Measurements from ENCODE around the gene CCDC89. TPM values are rescaled to one million over a fixed set of nuclear protein-coding genes. Genes with fewer than 3 reads are reported as not detected.

CCDC89 gene
- total and polyA plus RNA-seq, 9 of the 15 experiments (the other 6 are each of a cell fraction or from before 2014, with no cell fraction given): 0.07 to 0.09 TPM; not detected in 7

GRCh38 chr11:85651118-85651517 lies 34.9 kb downstream of the CCDC89 start:
- peaks cover 52% of the 10 kb centered on the region for H3K79me2 ChIP-seq (ENCODE audit: control insufficient read depth, insufficient read depth, low read length)
- 79% methylated on average over 1 of the region's 1 CpG for WGBS (ENCODE audit: insufficient coverage, low coverage, missing lambda C conversion rate)

GRCh38 chr11:85647604-85648299 lies 38.2 kb downstream of the CCDC89 start, which contains the start of gene TMEM126A:
TMEM126A (plus strand) TSS chr11:85647967; CDS start chr11:85650256, 2,289 bp downstream.
- peaks cover 33% of the 10 kb centered on the region for H3K79me2 ChIP-seq (ENCODE audit: control insufficient read depth, insufficient read depth, low read length)
- FAIRE-seq (peak; percentile 95), DNase-seq (ENCODE audit: extremely low read depth in 1 of 4, low spot score in 3 of 4) (peak; percentile 71 to 97 (median 82)), ATAC-seq (peak; percentile 94)
- no peaks in the 10 kb centered on the region for H4K20me1 ChIP-seq (replicated peaks; ENCODE audit: control insufficient read depth, insufficient read depth, low read length)
- H3K4me1 ChIP-seq (replicated peaks in 1 of 2; ENCODE audit: control insufficient read depth in 2 of 2, insufficient read depth in 2 of 2, low read length in 2 of 2): peaks cover 6 to 10% of the 10 kb centered on the region in 2 experiments; a peak in 3 of 5 replicates
- peaks cover 11% of the 10 kb centered on the region for H3K36me3 ChIP-seq (ENCODE audit: control insufficient read depth, insufficient read depth, low read length)
- H3K9me3 ChIP-seq (replicated peaks; ENCODE audit: control insufficient read depth, insufficient read depth, low read depth, low read length): no peaks in the 10 kb centered on the region
- H2AFZ ChIP-seq (ENCODE audit: low read depth, low read length): peak within 1 kb of the TSS; percentile 95
- H3K27me3 ChIP-seq (ENCODE audit: control insufficient read depth in 2 of 2, insufficient read depth in 2 of 2, low read length in 2 of 2): no peaks in the 10 kb centered on the region
- H3K9ac ChIP-seq (ENCODE audit: insufficient read depth in 1 of 2, low read depth in 2 of 2, low read length in 2 of 2): peak within 1 kb of the TSS; percentile 88 to 91
- peak within 1 kb of the TSS; percentile 88 for H3K27ac ChIP-seq (ENCODE audit: extremely low read depth, low read depth, low read length)
- POLR2A ChIA-PET: interaction anchor here (0.6 to 7.8 kb wide), 10 partner anchors 9 to 1261 kb away, joined by 3 to 145 read pairs (median 4); partner anchors contain the start of genes CCDC89, CREBZF, DLG2 and TMEM126B
- peak within 1 kb of the TSS; percentile 54 for H3K4me3 ChIP-seq
- H3K4me2 ChIP-seq (ENCODE audit: insufficient read depth, low read length): peak within 1 kb of the TSS; percentile 92
- 1% methylated on average over 33 of the region's 33 CpGs for WGBS (ENCODE audit: insufficient coverage, low coverage, missing lambda C conversion rate)
- in situ Hi-C loops (cut with MboI) (no loop called here), intact Hi-C loops (cut with micrococcal nuclease) (loop anchor here (2.0 kb wide), 1 partner anchor 15 kb away; no protein-coding TSS in a partner anchor)
- H3K9me1 ChIP-seq (ENCODE audit: control insufficient read depth, insufficient read depth, low read length): no peaks in the 10 kb centered on the region
- CTCF ChIA-PET (ENCODE audit: low intra/inter-chr PET ratio): no interaction called here
- no TSS peak for BruUV-seq (replicated peaks)
- TF ChIP-seq ZNF431 (CRISPR knock-in tag; IDR thresholded peaks at IDR 0.05): peak; percentile 64
- no peak for TF ChIP-seq SMAD3 (CRISPR knock-in tag; conservative IDR thresholded peaks at IDR 0.05)
- TF ChIP-seq MEF2D (tag; conservative IDR thresholded peaks at IDR 0.05; ENCODE audit: low read depth): no peak
- no peak for TF ChIP-seq ZNF445 (CRISPR knock-in tag; IDR thresholded peaks at IDR 0.05; ENCODE audit: low read depth)
- TF ChIP-seq KDM5B (IDR thresholded peaks at IDR 0.05; ENCODE audit: insufficient replicate concordance, low read depth, low read length): peak; percentile 94
- no peak for TF ChIP-seq KDM4B (IDR thresholded peaks at IDR 0.05; ENCODE audit: borderline replicate concordance in 2 of 2, low read depth in 1 of 2)
- TF ChIP-seq ZNF24 (IDR thresholded peaks at IDR 0.05): no peak
- no peak for TF ChIP-seq ATF3 (IDR thresholded peaks at IDR 0.05)
- TF ChIP-seq ATF3 (CRISPR knock-in tag; conservative IDR thresholded peaks at IDR 0.05): no peak
- no peak for TF ChIP-seq RFX1 (IDR thresholded peaks at IDR 0.05)
- peak; percentile 85 for TF ChIP-seq POLR2H (tag; IDR thresholded peaks at IDR 0.05; ENCODE audit: low read depth)

More at GRCh38 chr11:85651118-85651517, 34.9 kb downstream of the CCDC89 start:
- DNase-seq (ENCODE audit: extremely low read depth in 1 of 4, low spot score in 3 of 4) (no peak), ATAC-seq (no peak), FAIRE-seq (no peak)
- CTCF ChIA-PET (ENCODE audit: low intra/inter-chr PET ratio): no interaction called here
- no peak overlapping the region for H3K9ac ChIP-seq (ENCODE audit: insufficient read depth in 1 of 2, low read depth in 2 of 2, low read length in 2 of 2)
- H3K4me1 ChIP-seq (replicated peaks in 1 of 2; ENCODE audit: control insufficient read depth in 2 of 2, insufficient read depth in 2 of 2, low read length in 2 of 2): peaks cover 11 to 25% of the 10 kb centered on the region in 2 experiments
- BruUV-seq (replicated peaks): no TSS peak
- TF ChIP-seq MYNN (IDR thresholded peaks at IDR 0.05): no peak
- no peak for TF ChIP-seq MYNN (CRISPR knock-in tag; IDR thresholded peaks at IDR 0.05)
- TF ChIP-seq SUPT5H (IDR thresholded peaks at IDR 0.05): peak; percentile 11; the same call in 1 of the 2 replicates
- peaks cover 36% of the 10 kb centered on the region for H3K36me3 ChIP-seq (ENCODE audit: control insufficient read depth, insufficient read depth, low read length)
- H3K4me2 ChIP-seq (ENCODE audit: insufficient read depth, low read length): no peak overlapping the region
- H3K9me3 ChIP-seq (replicated peaks; ENCODE audit: control insufficient read depth, insufficient read depth, low read depth, low read length): no peaks in the 10 kb centered on the region
- H3K9me1 ChIP-seq (ENCODE audit: control insufficient read depth, insufficient read depth, low read length): no peaks in the 10 kb centered on the region
- no peak overlapping the region for H3K4me3 ChIP-seq
- H4K20me1 ChIP-seq (replicated peaks; ENCODE audit: control insufficient read depth, insufficient read depth, low read length): peaks cover 4% of the 10 kb centered on the region; the same call in 1 of the 2 replicates
- H3K27me3 ChIP-seq (ENCODE audit: control insufficient read depth in 2 of 2, insufficient read depth in 2 of 2, low read length in 2 of 2): no peaks in the 10 kb centered on the region
- H2AFZ ChIP-seq (ENCODE audit: low read depth, low read length): no peak overlapping the region
- intact Hi-C loops (cut with micrococcal nuclease) (no loop called here), in situ Hi-C loops (cut with MboI) (no loop called here)
- H3K27ac ChIP-seq (ENCODE audit: extremely low read depth, low read depth, low read length): no peak overlapping the region
- POLR2A ChIA-PET: interaction anchor here (0.5 to 7.8 kb wide), 3 partner anchors 9 to 107 kb away, joined by 3 to 145 read pairs (median 36); partner anchors contain the start of gene CREBZF
